SK-N-SH treated with all-trans-retinoic acid at 6 μM for 48 hours (cell line): ENCODE data around the gene CGB7.

Source experiments
- BACH2 ChIP-seq: fragments of 250-450 bp; sonication (Bioruptor Pico); IDR thresholded peaks from 2 replicates; pipeline ENCODE4 v1.9.0; 2021; ENCODE audit warnings: mild to moderate bottlenecking, borderline replicate concordance
- CSDC2 ChIP-seq: fragments of 250-450 bp; sonication (Bioruptor Pico); IDR thresholded peaks from 2 replicates; pipeline ENCODE4 v1.5.0; 2020; ENCODE audit warnings: mild to moderate bottlenecking, moderate library complexity
- ISL1 ChIP-seq: fragments of 250-450 bp; sonication (Bioruptor Pico); IDR thresholded peaks from 2 replicates; pipeline ENCODE4 v2.1.2; 2022; ENCODE audit warnings: mild to moderate bottlenecking, moderate library complexity
- PPARA ChIP-seq: fragments of 250-450 bp; sonication (Bioruptor Pico); IDR thresholded peaks from 2 replicates; pipeline ENCODE4 v1.5.0; 2020; ENCODE audit warnings: mild to moderate bottlenecking, borderline replicate concordance
- RARB ChIP-seq: fragments of 250-450 bp; sonication (Bioruptor Pico); IDR thresholded peaks from 2 replicates; pipeline ENCODE4 v1.8.0; 2021; ENCODE audit warnings: mild to moderate bottlenecking, moderate library complexity
- TCF4 ChIP-seq: fragments of 250-450 bp; sonication (Bioruptor Pico); IDR thresholded peaks from 2 replicates; pipeline ENCODE4 v1.8.0; 2021; ENCODE audit warnings: mild to moderate bottlenecking, moderate library complexity, borderline replicate concordance
- ZC3H10 ChIP-seq: fragments of 250-450 bp; sonication (Bioruptor Pico); IDR thresholded peaks from 2 replicates; pipeline ENCODE4 v1.5.1; 2021; ENCODE audit warnings: mild to moderate bottlenecking, moderate library complexity
- ZFP3 ChIP-seq: fragments of 250-450 bp; sonication (Bioruptor Pico); IDR thresholded peaks from 2 replicates; pipeline ENCODE4 v1.5.0; 2020; ENCODE audit warnings: mild to moderate bottlenecking, moderate library complexity
- ZFP30 ChIP-seq: fragments of 450-650 bp; formaldehyde crosslinking; IDR thresholded peaks from 2 replicates; pipeline ENCODE4 v1.5.0; 2022; ENCODE audit warnings: mild to moderate bottlenecking, moderate library complexity
- ZNF565 ChIP-seq: fragments of 450-650 bp; formaldehyde crosslinking; conservative IDR thresholded peaks from 2 replicates; pipeline ENCODE4 v1.5.0; 2020; ENCODE audit warnings: low read depth, mild to moderate bottlenecking, moderate library complexity

DNA sequence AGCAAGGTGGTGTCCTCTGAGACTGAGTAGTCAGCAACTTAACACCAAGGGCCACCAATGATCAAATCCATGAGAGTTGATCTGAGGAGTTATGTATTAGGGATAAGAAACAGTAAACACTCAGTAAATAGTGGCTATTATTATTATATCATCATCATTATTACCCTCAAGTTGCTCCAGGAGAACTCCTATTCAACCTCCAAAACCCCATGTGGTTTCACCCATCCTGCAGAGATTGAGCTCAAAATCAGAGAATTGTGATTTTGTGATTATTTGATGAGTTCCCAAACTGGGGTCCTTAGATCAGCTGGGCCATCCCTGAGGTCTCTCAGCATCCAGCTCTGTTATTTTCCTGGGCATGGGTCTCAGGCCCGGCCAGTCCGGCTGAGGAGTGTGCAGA is 3.5 kb upstream of the CGB7 start:
- no peak for TF ChIP-seq BACH2 (CRISPR knock-in tag)
- no peak for TF ChIP-seq ISL1 (CRISPR knock-in tag)
- no peak for TF ChIP-seq TCF4 (CRISPR knock-in tag)
- TF ChIP-seq ZC3H10: no peak
- TF ChIP-seq PPARA (CRISPR knock-in tag): no peak
- TF ChIP-seq RARB (CRISPR knock-in tag): no peak
- TF ChIP-seq ZFP3 (CRISPR knock-in tag): peak; percentile 99
- no peak for TF ChIP-seq ZNF565
- TF ChIP-seq CSDC2 (CRISPR knock-in tag): no peak
- TF ChIP-seq ZFP30 (CRISPR knock-in tag): no peak
